HG03135 (cell line): ENCODE measurements around the gene PRDM16.

Experiments
- ATAC-seq: cut with Tn5 transposase; IDR thresholded peaks from one replicate; pipeline ENCODE4 v1.9.1; 2021; ENCODE audit warnings: mild to moderate bottlenecking, moderate library complexity; ENCODE audit not compliant: unreplicated experiment

The PRDM16 gene

DNA sequence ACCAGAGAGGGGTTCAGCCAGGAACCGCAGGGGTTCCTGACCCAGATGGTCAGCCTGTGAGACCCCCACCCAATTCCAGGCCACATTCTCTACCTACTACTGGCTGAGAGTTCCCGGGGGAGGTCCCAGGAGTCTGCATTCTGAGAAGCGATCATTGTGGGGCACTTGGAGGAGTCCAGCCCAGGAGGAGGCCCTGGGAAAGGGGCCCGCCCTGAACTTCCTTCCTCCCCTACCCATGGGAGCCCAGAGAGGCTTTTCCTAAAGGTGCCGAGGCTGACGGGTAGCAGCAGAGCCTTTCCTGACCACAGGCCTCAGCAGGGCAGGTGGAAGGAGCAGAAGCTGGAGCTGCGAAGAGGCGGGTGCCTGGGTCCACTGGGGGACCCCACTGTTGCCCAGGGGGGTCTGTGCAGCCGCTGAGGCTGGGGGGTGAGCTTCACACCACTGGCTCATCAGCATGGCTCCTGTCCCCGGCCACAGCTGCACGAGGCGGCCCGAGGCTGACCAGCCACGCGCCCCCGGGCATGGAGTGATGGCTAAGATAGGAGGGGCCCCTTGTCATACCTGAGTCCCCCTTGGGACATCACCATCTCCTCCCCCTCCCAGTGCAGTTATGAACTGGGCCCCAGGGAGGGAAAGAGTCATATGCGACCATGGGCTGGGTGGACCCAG is 127.7 kb downstream of the PRDM16 start:
- no peak for ATAC-seq

DNA sequence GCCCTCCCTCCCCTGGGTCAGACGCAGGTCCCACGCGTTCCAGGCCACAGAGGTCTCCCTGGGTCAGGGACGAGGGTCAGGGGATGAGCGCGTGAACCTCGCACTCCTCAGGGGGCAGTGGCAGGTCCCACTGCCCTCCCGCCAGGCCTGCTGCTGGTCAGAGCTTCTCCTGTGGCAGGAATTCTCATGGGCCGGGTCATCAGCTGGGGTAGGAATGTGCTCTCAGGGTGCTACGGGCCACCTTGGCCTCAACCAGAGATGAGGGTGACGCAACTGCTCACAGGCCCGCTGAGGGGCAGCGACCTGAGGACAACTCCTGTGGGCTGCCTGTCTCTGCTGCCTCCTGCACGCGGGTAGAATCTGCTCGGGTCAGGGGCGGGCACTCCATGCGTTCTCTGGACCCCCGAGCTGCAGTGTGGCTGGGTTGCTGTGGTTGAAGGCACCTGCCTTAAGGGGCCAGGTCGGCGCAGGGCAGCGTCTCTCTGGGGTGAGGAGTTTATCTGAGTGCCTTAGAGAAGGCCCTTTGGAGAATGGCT is 128.8 kb downstream of the PRDM16 start:
- no peak for ATAC-seq

DNA sequence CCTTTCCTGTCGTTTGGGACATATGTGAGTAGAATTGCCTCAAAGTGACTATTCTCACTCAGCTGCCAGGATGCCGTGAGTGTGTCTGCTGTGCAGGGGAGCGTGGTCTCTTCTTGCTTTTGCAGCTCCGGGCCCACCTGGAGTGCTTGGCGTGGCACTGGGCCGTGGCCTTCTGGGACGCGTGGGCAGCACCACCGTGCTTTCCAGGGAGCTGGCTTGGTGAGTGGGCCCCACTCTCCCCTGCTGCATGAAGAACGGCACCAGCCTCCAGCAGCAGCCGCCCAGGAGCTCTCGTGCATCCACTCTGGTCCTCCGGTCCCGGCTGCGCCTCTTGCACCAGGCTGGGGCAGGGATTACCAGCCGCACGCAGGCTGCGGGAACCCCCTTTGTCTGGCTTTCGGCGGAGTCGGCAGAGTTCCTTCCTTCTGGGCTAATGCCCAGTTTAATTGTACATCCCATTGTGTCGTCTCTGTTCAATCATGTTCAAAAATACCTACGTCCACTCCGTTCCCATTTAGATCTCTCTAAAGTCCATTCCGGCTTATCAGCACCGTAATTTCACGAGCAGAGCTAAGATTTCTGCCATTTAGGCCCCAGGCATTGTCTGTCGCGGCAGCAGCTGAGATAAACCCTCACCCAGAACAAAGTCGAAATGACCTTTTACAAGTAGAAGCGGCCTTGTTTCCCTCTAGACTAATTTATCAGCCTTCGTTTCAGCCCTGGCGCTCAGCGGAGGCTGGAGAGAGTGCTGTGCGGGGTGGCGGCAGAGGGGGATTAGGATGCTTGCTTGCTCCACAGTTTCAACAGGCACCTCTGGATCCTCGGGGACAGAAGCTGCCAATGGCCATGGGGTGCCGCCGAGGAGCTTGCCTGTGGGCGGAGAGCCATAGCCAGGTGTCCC is 129.6 kb downstream of the PRDM16 start:
- no peak for ATAC-seq

DNA sequence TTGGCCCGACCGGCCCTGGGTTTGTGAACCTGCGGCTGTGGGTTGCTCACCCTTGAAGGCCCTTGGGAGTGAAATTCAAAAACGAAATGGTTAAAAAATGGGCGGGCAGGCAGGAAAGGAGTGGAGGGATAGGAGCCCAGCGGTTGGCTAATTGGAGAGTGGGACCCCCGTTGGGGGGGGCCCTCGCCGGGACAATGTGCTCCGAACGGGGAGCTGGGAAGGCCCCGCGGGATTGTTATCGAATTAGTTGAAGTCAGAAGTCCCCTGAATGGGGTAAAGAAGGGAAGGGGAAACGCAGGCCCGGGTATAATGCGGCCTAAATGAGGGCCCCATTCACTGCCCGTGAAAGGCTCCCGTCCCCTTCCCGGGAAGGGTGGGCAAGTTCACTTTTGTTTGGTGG is 135.7 kb downstream of the PRDM16 start:
- ATAC-seq: no peak

DNA sequence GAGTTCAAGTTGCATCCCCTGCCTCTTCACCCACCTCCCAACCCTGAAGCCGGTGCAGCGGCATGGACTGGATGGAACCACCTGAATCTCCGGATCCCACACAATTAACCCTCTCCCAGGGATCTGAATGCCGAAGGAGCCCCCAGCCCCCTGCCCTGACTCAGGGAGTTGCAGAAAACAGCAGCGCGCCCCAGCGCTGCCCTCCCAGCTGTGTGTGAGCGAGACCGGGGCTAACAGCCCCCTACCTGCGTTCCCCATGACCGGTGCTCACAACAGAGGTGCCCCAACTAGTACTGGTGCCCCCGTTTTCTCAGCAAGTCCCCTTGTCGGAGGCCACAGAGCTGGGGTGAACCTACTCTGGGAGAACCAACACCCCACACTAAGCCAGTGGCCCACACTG is 136.8 kb downstream of the PRDM16 start:
- ATAC-seq: no peak

DNA sequence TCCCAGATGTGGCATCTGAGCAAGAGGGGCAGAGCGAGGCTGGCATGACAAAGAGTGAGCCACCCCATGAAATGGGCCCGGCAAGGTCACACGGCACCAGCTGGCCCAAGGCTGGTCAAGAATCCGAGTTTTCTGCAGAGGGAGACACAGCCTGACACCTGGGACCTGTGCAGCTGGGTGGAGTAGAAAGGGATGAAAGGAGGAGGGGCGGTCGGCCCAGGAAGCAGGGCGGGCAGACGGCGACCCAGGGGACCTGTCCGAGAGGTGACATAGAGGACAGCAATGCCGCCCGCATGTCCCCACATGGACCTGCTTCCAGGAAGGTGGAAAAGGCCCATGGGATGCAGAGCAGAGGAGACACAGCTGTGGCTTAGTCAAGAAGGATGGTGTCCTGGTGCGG is 137.7 kb downstream of the PRDM16 start:
- no peak for ATAC-seq

DNA sequence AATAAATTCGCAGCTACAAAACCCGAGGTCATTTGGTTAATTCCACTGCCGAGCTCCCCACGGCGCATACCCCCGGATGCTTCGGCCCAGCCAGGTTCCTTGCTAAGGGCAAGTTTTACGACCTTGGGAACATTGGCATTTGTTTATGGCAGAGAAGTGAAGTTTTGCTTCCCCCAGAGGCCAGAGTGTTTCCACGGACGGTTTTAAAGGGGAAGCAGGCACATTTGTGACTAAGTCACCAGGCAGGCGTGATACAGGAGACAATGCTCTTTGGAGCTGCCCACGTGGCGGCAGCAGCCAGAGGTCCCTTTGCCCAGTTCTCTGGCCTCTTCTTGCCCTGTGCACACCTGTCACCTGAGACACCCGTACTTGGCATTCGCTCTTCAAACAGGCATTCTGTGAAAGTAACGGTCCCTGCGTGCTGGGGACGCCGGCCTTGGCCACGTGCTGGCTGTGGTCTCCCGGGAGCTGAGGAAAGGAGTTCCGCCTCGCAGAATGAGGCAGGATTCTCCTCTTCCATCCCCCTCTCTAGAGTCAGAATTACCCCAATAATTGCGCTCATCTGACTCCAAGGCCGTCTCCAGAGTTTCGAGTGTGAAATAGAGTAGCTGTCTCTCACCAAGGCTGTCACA is 138.3 kb downstream of the PRDM16 start:
- ATAC-seq: no peak

DNA sequence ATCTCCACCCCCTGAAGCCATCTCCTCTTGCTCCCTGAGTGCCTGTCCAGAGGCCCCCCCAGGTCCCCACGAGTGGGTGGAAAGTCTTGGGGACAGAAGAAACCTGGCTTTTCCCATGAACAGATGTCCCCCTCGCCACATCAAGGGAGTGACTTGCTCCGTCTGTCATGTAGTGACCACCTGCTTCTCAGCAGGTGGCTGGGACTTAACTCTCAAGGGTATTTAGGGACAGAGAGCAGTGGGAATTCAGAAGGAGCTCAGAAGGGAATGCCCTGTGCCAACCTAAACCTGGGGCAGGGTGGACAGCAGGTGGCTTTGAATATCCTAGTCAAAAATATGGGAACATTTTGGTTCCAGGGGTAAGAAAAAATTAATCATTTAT is 139.8 kb downstream of the PRDM16 start:
- no peak for ATAC-seq

DNA sequence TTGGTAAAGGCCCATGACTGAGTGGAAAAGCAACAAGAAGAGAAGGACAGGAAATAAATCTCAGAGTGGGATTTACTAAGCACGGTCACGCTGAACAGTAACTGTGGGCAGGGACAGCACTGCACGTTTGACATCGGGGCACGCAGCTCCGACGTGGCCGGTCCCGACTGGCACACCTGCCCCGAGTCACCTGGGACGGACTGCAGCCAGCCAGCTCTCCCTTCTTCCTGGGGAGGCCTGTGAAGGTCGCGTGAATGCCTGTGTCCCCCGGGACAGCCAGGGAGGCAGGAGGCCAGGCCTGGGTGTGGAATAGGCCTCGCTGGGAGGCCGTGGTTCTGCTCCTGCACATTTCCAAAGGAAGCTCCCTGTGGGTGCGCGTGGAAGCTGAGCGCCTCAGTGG is 140.2 kb downstream of the PRDM16 start:
- ATAC-seq: no peak

DNA sequence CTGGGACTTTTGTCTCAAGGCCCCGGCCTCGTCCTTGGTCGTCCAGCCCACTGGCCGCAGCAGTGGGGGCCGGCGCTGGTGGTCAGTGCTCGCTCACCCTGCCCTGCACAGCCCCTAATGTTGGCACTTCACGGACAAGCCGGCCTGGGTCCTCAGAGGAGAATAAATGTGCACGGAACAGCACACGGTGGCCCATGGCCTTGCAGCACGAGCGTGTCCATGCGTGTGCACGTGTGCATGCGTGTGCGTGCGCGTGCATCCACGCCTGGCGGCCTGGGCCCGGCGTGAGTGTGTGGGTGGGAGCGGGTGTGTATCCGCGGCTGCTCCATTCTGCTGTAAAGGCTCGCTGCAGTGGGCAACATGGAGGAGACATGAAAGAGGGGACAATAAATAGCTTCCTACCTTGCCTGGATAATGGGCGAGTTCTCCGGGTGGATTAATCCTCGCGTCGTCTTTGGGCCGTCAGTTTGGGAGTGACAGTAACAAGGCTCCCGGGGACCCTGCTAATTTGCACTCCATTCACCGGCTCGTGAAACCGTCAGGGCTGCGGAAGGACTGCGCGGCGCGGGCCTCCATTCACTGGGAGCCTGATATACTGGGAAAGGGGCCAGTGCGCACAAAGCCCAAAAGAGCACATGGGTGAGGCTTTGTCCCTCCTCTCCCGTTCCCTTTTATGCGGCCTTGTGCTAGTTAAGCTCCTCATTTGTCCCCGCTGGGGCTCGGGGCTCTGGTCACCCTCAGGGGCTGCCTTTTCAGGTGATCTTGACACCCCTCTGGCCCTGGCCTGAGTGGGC is 142.8 kb downstream of the PRDM16 start:
- ATAC-seq: no peak

DNA sequence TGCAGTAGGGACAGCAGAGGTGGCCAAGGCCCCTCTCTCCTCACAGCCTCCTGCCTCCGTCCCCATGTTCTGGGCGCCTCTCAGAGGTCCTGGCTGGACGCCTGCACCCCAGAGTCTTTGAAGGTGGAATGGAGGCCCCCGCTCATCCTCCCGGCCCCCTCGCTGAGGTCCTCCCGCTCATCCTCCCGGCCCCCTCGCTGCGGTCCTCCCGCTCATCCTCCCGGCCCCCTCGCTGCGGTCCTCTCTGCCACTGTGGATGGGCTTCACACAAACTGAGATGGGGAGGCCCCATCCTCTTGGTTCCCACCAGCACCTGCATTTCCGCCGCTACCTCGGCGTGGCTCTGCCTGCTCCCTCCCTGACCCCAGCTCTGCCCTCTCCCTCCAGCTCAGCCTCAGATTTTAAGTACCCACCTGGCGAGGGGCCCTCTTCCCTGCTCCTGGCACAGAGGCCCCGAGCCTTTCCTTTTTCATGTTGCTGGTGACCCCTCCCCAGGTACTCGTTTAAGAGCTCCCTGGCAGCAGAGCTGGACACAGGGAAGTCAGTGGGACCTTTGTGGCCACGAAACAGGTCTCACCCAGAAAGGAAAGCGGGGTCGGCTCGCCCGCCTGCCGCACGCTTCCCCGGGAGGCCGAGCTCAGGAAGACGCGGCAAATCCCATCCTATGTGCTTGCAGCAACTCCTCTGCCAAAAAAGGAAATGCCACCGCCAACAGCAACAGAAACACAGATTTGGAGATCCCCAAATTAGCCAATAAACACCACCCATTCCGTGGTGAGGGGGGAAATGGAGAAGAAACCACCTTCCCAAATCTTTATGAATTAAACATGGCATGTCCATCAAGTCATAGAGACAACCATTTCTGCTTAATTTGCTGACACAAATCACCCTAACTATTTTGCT is 143.7 kb downstream of the PRDM16 start:
- ATAC-seq: no peak

DNA sequence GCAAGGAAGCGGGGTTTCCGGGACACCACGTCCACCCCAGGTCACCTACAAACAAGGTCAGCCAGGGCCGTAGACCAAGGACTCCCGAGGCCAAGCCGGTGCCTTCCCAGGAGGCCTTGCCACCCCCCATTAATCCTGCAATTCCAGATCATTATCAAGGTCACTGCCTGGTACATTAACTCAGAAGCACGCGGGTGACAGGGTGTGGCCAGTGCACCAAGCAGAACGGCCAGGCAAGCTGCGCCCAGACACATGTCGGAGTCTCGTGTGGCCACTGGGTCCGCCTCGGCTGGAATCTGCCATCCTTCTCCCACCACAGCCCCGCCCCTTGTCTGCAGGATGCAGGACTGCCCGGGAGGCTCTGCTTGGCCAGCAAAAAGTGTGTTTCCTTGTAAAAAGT is 144.7 kb downstream of the PRDM16 start:
- ATAC-seq: no peak

DNA sequence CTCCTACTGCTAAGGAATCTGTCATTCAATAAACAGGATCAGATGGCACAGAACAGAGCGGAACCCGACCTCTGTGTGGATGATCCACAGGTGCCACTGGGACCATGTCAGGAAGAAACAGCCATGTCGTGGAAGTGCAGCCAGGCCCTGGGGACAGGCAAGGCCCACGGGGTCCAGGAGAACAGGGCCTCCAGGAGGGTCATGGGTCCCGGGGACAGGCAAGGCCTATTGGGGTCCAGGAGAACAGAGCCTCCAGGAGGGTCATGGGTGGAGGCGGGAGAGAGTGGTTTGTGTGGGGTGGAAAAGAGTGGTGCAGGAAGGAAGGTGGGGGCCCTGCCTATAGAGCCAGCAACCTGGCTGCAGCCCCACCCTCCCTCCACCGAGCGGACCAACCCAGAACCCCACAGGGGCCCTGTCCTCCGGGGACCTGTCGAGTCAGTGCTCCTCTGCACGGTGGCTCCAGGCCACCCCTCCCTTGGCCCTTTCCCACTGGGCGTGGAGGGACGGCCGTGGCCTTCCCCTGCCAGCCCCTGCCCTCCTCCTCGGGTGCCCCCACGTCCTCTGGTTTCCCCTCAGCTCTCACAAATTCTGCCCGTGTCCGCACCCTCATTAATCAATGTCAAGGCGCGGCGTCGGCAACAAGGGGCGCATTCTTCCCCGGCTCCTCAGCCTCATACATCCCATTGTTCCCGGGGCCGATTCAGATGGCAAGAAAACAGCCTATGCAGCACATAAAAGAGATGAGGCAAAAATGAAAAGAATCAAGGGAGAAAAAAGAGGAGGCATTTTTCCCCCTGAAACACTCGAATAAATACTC is 146.4 kb downstream of the PRDM16 start:
- no peak for ATAC-seq

DNA sequence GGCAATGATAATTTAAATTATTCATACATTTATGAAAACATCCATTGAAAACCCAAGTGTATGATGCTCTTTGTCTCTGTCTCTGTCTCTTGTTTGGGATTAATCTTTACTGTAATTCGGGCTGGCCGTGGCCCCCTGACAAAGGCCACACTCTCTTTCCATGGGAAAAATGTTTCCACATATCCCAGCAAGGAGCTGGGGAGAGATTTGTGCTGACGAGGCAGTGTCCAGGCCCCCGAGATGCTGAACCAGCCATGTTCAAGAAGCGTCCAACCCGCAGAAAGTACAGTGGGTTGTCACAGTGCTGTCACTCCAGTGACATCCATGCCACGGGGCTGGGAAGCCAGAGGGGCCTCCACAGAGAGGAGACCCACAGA is 147.0 kb downstream of the PRDM16 start:
- ATAC-seq: no peak

DNA sequence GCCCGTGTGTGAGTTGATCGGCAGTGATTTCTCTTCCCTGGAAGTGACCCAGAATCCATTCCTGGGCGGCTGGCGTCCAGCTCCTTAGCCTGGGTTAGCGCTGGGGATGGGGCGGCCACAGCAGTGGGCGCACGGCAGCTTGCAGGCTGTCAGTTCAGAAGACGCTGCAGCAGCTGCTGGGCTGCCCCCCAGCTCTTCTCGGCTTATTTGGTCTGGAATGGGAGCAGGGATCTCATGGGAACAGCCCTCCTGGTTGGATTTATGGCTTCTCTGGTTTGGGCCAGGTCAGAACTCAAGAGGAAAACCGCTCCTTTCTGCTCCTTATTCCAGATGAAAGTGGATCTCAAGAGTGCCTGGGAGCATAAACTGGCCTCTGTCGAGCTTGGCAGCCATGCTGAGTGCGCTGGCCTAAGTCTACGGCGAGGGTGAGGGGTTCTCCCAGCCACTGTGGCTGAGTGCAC is 148.2 kb downstream of the PRDM16 start:
- ATAC-seq: no peak

DNA sequence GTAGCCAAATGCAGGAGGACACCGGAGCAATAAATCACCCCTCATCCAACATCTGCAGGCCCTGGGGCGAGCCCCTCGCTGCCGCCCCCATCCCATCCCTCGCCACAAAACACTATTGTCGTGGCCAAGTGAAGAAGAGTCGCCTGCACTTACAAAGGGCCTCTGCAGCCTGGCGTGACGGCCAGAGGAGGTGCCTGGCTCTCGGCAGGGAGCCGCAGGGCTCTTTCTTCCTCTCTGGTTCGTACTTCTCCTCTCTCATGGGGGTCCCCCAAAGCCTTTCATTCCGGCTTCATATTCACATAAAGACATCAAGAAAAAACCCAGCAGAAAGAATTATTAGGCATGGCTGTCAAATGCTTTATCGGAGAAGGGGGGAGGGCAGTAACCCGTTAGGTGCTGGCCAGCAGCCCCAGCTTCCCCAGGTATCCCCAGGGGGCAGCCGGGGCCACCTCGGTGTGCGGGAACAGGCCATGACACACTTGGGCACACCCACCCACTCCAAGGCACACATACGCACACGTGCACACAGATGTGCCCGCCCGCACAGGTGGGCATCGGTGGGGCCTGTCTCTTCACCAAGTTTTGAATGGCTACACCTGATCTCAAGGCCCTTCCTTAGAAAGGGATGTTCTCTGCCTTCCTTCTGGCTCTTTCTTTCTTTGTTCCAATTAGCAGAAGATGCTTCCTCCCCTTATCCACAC is 149.1 kb downstream of the PRDM16 start:
- ATAC-seq: no peak

DNA sequence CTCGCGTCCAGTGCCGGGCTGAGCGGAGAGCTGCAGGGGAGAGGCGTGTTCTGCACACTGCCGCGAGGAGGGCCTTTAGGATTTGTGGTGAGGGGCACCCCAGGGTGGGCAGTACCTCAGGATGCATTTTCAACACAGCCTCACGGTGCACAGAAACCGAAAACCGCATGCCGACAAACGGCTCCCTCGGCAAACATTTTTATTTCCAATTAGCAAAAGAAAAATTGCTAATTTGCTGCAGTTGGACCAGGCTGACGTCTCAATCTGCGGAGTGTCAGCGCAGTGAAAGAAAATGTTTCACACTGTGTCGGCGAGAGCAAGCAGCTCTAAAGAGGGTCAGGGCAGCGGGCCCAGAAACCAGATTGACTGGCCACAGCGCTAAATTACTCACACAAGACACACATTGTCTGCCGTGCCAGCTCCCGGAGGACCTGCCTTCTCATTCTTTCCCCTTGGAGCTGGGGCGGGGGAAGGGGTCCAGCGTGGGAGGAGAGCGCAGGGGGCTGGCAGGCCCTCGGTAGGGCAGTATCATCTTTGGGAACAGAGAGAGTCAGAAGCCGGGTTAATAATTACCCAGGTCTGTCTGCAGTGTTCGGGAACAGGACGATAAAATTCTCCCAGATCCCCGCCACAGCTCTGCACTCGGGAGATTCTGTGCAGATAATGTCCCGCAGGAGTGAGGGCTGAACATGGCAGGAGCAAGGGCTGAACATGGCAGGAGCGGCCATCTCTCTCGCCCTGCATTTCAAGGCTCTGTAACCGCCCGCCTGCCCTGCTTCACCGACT is 150.2 kb downstream of the PRDM16 start:
- ATAC-seq: no peak
